K562 (cell line): ENCODE results near the gene RAB3D. TPM values are rescaled to one million over a fixed set of nuclear protein-coding genes. Genes with fewer than 3 reads are reported as not detected.
"Not testable (repeated sequence)": the region's sequence is repeated elsewhere in the genome, so short reads cannot be mapped to it uniquely, and the experiment has no call there.

Source experiments
- ATAC-seq: fragments of 200-7000 bp; cut with Tn5 transposase; 3 replicates; pipeline ENCODE4 v1.9.1; 2020; ENCODE audit warnings: moderate library complexity
- BruUV-seq: library from RNA; stranded (reverse); fragments of 400-500 nt; replicated peaks from 2 replicates; lab custom pipeline; 2021; lab: Mats Ljungman, UMichigan
- CTCF ChIA-PET: fragments of 300-600 bp; formaldehyde crosslinking; extraction: SDS; loops from one replicate; lab custom pipeline; 2021; ENCODE audit warnings: low intra/inter-chr PET ratio; lab: Yijun Ruan, JAX
- POLR2A ChIA-PET: fragments of 300-600, 350-650 bp; sonication (Branson Sonifier 250); formaldehyde crosslinking; extraction: SDS; loops from one replicate; lab custom pipeline; 2021; ENCODE audit warnings: antibody characterized with exemption, inconsistent platforms; lab: Yijun Ruan, JAX
- DNase-seq, 4 experiments: peaks; one replicate each; pipeline versions ENCODE4 v3.0.0 to v3.0.0-alpha.2; 2011 to 2018; ENCODE audit warnings: low spot score in 3 of 4, mixed read lengths in 3 of 4; ENCODE audit errors: extremely low read depth in 1 of 4
- FAIRE-seq: peaks from 2 replicates; lab custom pipeline; 2011; peaks lifted over from hg19 to GRCh38; lab: Jason Lieb, UNC
- H2AFZ ChIP-seq: 2 replicates; pipeline ENCODE4 v1.6.0; 2011; ENCODE audit warnings: low read depth, low read length, control low read depth, inconsistent platforms
- H3K27ac ChIP-seq: fragments of 200-600 bp; 3 replicates; pipeline ENCODE4 v1.8.0; 2011; ENCODE audit warnings: low read depth, mild to moderate bottlenecking, control low read depth, inconsistent platforms, low read length, moderate library complexity, mixed read lengths; ENCODE audit errors: extremely low read depth
- H3K27me3 ChIP-seq, 2 experiments: fragments of 300-600 bp in 1 of 2; 2 replicates in 1 of 2; 3 replicates in 1 of 2; pipeline versions ENCODE4 v1.6.0 to v1.8.0; 2011; ENCODE audit warnings: inconsistent platforms in 2 of 2, low read length in 2 of 2, mild to moderate bottlenecking in 1 of 2, mixed read lengths in 1 of 2, moderate library complexity in 1 of 2; ENCODE audit not compliant: control insufficient read depth in 2 of 2, insufficient read depth in 2 of 2
- H3K36me3 ChIP-seq: fragments of 300-600 bp; 3 replicates; pipeline ENCODE4 v1.8.0; 2011; ENCODE audit warnings: mild to moderate bottlenecking, low read length, inconsistent platforms; ENCODE audit not compliant: control insufficient read depth, insufficient read depth
- H3K4me1 ChIP-seq, 2 experiments: fragments of 200-600 bp in 1 of 2; replicated peaks in 1 of 2; 2 replicates in 1 of 2; 3 replicates in 1 of 2; pipeline versions ENCODE4 v1.5.1 to v1.8.0; 2011; ENCODE audit warnings: inconsistent platforms in 2 of 2, low read length in 2 of 2, mild to moderate bottlenecking in 1 of 2, mixed read lengths in 1 of 2, moderate library complexity in 1 of 2; ENCODE audit not compliant: control insufficient read depth in 2 of 2, insufficient read depth in 2 of 2
- H3K4me2 ChIP-seq: 2 replicates; pipeline ENCODE4 v1.6.1; 2011; ENCODE audit warnings: low read length, control low read depth, inconsistent platforms, mixed read lengths; ENCODE audit not compliant: insufficient read depth
- H3K4me3 ChIP-seq: fragments of 200-600 bp; sonication (generic), shearing (Covaris generic); 2 replicates; pipeline ENCODE4 v1.5.1; 2016; ENCODE audit warnings: control low read depth, inconsistent platforms
- H3K79me2 ChIP-seq: fragments of 200-600 bp; 3 replicates; pipeline ENCODE4 v1.8.0; 2011; ENCODE audit warnings: low read length, inconsistent platforms; ENCODE audit not compliant: control insufficient read depth, insufficient read depth
- H3K9ac ChIP-seq, 2 experiments: 2 replicates each; pipeline versions ENCODE4 v1.6.0 to v1.6.1; 2011; ENCODE audit warnings: low read depth in 2 of 2, low read length in 2 of 2, control low read depth in 1 of 2, inconsistent platforms in 1 of 2, mild to moderate bottlenecking in 1 of 2, mixed read lengths in 1 of 2; ENCODE audit not compliant: insufficient read depth in 1 of 2
- H3K9me1 ChIP-seq: one replicate; pipeline ENCODE4 v1.6.0; 2011; ENCODE audit warnings: inconsistent platforms, mild to moderate bottlenecking, low read length, moderate library complexity; ENCODE audit not compliant: control insufficient read depth, insufficient read depth
- H3K9me3 ChIP-seq: replicated peaks from 2 replicates; pipeline ENCODE4 v1.5.1; 2011; ENCODE audit warnings: low read depth, low read length, inconsistent platforms; ENCODE audit not compliant: control insufficient read depth, insufficient read depth
- H4K20me1 ChIP-seq: replicated peaks from 2 replicates; pipeline ENCODE4 v1.6.1; 2011; ENCODE audit warnings: low read length, inconsistent platforms, mixed read lengths; ENCODE audit not compliant: control insufficient read depth, insufficient read depth
- RFX1 ChIP-seq: fragments of 450-650 bp; IDR thresholded peaks from 2 replicates; pipeline ENCODE4 v1.6.1; 2016; ENCODE audit warnings: mild to moderate bottlenecking, moderate library complexity
- WGBS: fragments of 100-300 bp; shearing (Covaris generic); methylation state at CpG from one replicate; pipeline ENCODE4 v1.1.6; 2016; ENCODE audit warnings: low coverage, mixed read lengths; ENCODE audit not compliant: insufficient coverage; ENCODE audit errors: missing lambda C conversion rate; 5-methylcytosine and 5-hydroxymethylcytosine counted together
- in situ Hi-C: fragments of 300-500 bp; cut with MboI; formaldehyde crosslinking; loops from 4 replicates; pipeline ENCODE4 v1.15.0; 2018; ENCODE audit warnings: inconsistent platforms, mixed read lengths
- intact Hi-C: fragments of 100-400 bp; cut with micrococcal nuclease; formaldehyde crosslinking; loops from 2 replicates; pipeline ENCODE4 v1.14.2; 2022
- polyA plus RNA-seq, 8 experiments: library from polyadenylated mRNA; depleted of rRNA in 4 of 8; stranded (reverse) in 5 of 8; unstranded in 3 of 8; fragments of >200 nt; fragmentation: Nextera tagmentation in 2 of 8; fragmentation: Illumina TruSeq in 1 of 8; extraction: Ambion mirVana in 2 of 8; extraction: Trizol in 1 of 8; gene quantifications; 2 replicates each; pipeline versions ENCODE4 v1.2.1 to v1.2.3, GENCODE V29; 2011 to 2014; ENCODE audit warnings: inconsistent platforms in 1 of 8, missing spikeins in 1 of 8
- total RNA-seq, 7 experiments: library from RNA; depleted of rRNA in 6 of 7; stranded (reverse); fragments of >200 nt in 6 of 7; fragmentation: Illumina TruSeq in 2 of 7; extraction: Trizol in 2 of 7; gene quantifications; 2 replicates each; pipeline versions ENCODE4 v1.2.1 to v1.2.3, GENCODE V29; 2011 to 2021; ENCODE audit warnings: low replicate concordance in 1 of 7
- TF ChIP-seq, protein P1 (sequence below), 2 experiments: fragments of 450-650 bp in 1 of 2; sonication (generic) in 1 of 2; formaldehyde crosslinking in 1 of 2; IDR thresholded peaks; 2 replicates each; pipeline versions ENCODE4 v1.7.1 to v1.9.0; 2016 to 2022; ENCODE audit warnings: inconsistent platforms in 1 of 2, mild to moderate bottlenecking in 1 of 2, missing genetic modification reagents in 1 of 2

RAB3D gene
- total and polyA plus RNA-seq, 9 of the 15 experiments (the other 6 are each of a cell fraction or from before 2014, with no cell fraction given) = 0.34 to 3.3 (median 1.3) TPM

DNA sequence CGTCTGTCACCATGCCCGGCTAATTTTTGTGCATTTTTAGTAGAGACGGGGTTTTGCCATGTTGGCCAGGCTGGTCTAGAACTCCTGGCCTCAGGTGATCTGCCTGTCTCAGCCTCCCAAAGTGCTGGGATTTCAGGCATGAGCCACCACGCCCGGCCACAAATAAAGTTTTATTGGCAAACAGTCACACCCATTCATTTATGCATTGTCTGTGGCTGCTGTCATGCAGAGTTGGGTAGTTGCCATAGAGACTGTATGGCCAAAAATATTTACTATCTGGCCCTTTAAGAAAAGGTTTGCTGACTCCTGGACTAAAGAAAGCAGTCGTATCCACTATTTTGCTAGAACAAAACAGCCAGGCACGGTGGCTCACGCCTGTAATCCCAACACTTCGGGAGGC, 5.6 kb downstream of the RAB3D start:
- POLR2A ChIA-PET = interaction anchor here (0.6 kb wide), 1 partner anchor 14 kb away, joined by 5 read pairs; no protein-coding TSS in a partner anchor
- BruUV-seq, H3K9me1 ChIP-seq, H3K4me1 ChIP-seq, DNase-seq, H3K27ac ChIP-seq, CTCF ChIA-PET, H3K36me3 ChIP-seq, H3K79me2 ChIP-seq, ATAC-seq, H2AFZ ChIP-seq, H3K27me3 ChIP-seq, H3K9me3 ChIP-seq, H4K20me1 ChIP-seq, H3K4me2 ChIP-seq, FAIRE-seq: not testable (repeated sequence)
- 41% methylated on average over 9 of the region's 9 CpGs for WGBS
- peak; percentile 72 for TF ChIP-seq RFX1
- TF ChIP-seq, protein P1, sequence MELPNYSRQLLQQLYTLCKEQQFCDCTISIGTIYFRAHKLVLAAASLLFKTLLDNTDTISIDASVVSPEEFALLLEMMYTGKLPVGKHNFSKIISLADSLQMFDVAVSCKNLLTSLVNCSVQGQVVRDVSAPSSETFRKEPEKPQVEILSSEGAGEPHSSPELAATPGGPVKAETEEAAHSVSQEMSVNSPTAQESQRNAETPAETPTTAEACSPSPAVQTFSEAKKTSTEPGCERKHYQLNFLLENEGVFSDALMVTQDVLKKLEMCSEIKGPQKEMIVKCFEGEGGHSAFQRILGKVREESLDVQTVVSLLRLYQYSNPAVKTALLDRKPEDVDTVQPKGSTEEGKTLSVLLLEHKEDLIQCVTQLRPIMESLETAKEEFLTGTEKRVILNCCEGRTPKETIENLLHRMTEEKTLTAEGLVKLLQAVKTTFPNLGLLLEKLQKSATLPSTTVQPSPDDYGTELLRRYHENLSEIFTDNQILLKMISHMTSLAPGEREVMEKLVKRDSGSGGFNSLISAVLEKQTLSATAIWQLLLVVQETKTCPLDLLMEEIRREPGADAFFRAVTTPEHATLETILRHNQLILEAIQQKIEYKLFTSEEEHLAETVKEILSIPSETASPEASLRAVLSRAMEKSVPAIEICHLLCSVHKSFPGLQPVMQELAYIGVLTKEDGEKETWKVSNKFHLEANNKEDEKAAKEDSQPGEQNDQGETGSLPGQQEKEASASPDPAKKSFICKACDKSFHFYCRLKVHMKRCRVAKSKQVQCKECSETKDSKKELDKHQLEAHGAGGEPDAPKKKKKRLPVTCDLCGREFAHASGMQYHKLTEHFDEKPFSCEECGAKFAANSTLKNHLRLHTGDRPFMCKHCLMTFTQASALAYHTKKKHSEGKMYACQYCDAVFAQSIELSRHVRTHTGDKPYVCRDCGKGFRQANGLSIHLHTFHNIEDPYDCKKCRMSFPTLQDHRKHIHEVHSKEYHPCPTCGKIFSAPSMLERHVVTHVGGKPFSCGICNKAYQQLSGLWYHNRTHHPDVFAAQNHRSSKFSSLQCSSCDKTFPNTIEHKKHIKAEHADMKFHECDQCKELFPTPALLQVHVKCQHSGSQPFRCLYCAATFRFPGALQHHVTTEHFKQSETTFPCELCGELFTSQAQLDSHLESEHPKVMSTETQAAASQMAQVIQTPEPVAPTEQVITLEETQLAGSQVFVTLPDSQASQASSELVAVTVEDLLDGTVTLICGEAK (IDR thresholded peaks at IDR 0.05) = peak; percentile 97
- TF ChIP-seq, protein P1 (CRISPR knock-in tag; IDR thresholded peaks at IDR 0.05) = peak; percentile 97
- TF ChIP-seq, all 486 proteins: peak for 2; not testable (repeated sequence) for 484
- H3K4me3 ChIP-seq, H3K9ac ChIP-seq, intact Hi-C loops, in situ Hi-C loops: not testable (repeated sequence)
